OCI-LY3 (cell line): ENCODE measurements around the gene FAF2.

Source experiments
- H2AFZ ChIP-seq: fragments of 200-600, 300-600 bp; shearing (Covaris generic); 2 replicates; pipeline ENCODE4 v1.6.0; 2014; ENCODE audit warnings: antibody characterized with exemption, low read depth, low read length
- H3K27ac ChIP-seq: fragments of 200-600, 300-600 bp; sonication (generic); 2 replicates; pipeline ENCODE4 v1.5.1; 2014; ENCODE audit warnings: mild to moderate bottlenecking, low read length, moderate library complexity, mixed read lengths
- H3K27me3 ChIP-seq: fragments of 200-600, 300-600 bp; sonication (generic); 2 replicates; pipeline ENCODE4 v1.6.1; 2014; ENCODE audit warnings: low read depth, low read length, mixed read lengths
- H3K36me3 ChIP-seq: fragments of 200-600, 300-600 bp; sonication (generic); replicated peaks from 2 replicates; pipeline ENCODE3; 2014; ENCODE audit warnings: low read depth, low read length, mixed read lengths
- H3K4me1 ChIP-seq: fragments of 300-600, 200-600 bp; sonication (generic); 2 replicates; pipeline ENCODE4 v1.6.1; 2014; ENCODE audit warnings: low read length, mixed read lengths
- H3K4me2 ChIP-seq: fragments of 200-600, 300-600 bp; sonication (generic); 2 replicates; pipeline ENCODE4 v1.6.1; 2014; ENCODE audit warnings: low read length, mixed read lengths
- H3K4me3 ChIP-seq: fragments of 300-600, 200-600 bp; sonication (generic); 2 replicates; pipeline ENCODE4 v1.5.1; 2014; ENCODE audit warnings: antibody characterized with exemption, mild to moderate bottlenecking, low read length, moderate library complexity
- H3K79me2 ChIP-seq: fragments of 300-600, 200-600 bp; shearing (Covaris generic); 2 replicates; pipeline ENCODE4 v1.6.1; 2014; ENCODE audit warnings: mild to moderate bottlenecking, low read length, mixed read lengths
- H3K9ac ChIP-seq: fragments of 300-600, 200-600 bp; shearing (Covaris generic); 2 replicates; pipeline ENCODE4 v1.6.0; 2014; ENCODE audit warnings: mild to moderate bottlenecking, low read length, moderate library complexity
- H3K9me3 ChIP-seq: fragments of 200-600, 300-600 bp; shearing (Covaris generic); 2 replicates; pipeline ENCODE4 v1.6.1; 2014; ENCODE audit warnings: low read length, mixed read lengths; ENCODE audit not compliant: insufficient read depth
- H4K20me1 ChIP-seq: fragments of 200-600, 300-600 bp; sonication (generic); 2 replicates; pipeline ENCODE4 v1.6.1; 2016; ENCODE audit warnings: low read length, mixed read lengths; ENCODE audit not compliant: insufficient read depth
- CTCF ChIP-seq: fragments of 200-600, 300-600 bp; sonication (generic); IDR thresholded peaks from 2 replicates; pipeline ENCODE4 v1.5.1; 2014; ENCODE audit warnings: antibody characterized with exemption, low read length, low read depth
- EZH2phosphoT487 ChIP-seq: fragments of 200-600 bp; shearing (Covaris generic); IDR thresholded peaks from 2 replicates; pipeline ENCODE4 v1.6.1; 2018; ENCODE audit warnings: antibody characterized with exemption, mixed run types, low read depth

The FAF2 gene

GRCh38 chr5:176408590-176408989, 39.6 kb upstream of the FAF2 start:
- no peak overlapping the region for H3K4me2 ChIP-seq
- no peaks in the 10 kb centered on the region for H3K27me3 ChIP-seq
- TF ChIP-seq EZH2phosphoT487 (no peak), CTCF (no peak)
- no peak overlapping the region for H3K4me3 ChIP-seq
- peaks cover 5% of the 10 kb centered on the region for H3K36me3 ChIP-seq
- no peak overlapping the region for H3K27ac ChIP-seq
- no peaks in the 10 kb centered on the region for H3K9me3 ChIP-seq
- H3K9ac ChIP-seq, result no peak overlapping the region
- H2AFZ ChIP-seq, result no peak overlapping the region
- peaks cover 7% of the 10 kb centered on the region for H3K4me1 ChIP-seq
- H4K20me1 ChIP-seq, result no peaks in the 10 kb centered on the region
- no peaks in the 10 kb centered on the region for H3K79me2 ChIP-seq

- Histone ChIP-seq H3K4me2 (no peak overlapping the region), H3K9ac (no peak overlapping the region), H3K36me3 (peaks cover 5% of the 10 kb centered on the region), H3K27ac (no peak overlapping the region), H3K79me2 (no peaks in the 10 kb centered on the region), H3K4me3 (no peak overlapping the region), H3K4me1 (peaks cover 7% of the 10 kb centered on the region), H4K20me1 (no peaks in the 10 kb centered on the region), H2AFZ (no peak overlapping the region), H3K27me3 (no peaks in the 10 kb centered on the region), H3K9me3 (no peaks in the 10 kb centered on the region)
- TF ChIP-seq EZH2phosphoT487, result no peak
- no peak for TF ChIP-seq CTCF
These were observed 38.4 kb upstream of the FAF2 start for GRCh38 chr5:176409765-176410164.

GRCh38 chr5:176410486-176411180, 37.6 kb upstream of the FAF2 start:
- no peaks in the 10 kb centered on the region for H3K27me3 ChIP-seq
- H3K4me1 ChIP-seq, result peaks cover 14% of the 10 kb centered on the region
- no peak overlapping the region for H2AFZ ChIP-seq
- no peaks in the 10 kb centered on the region for H4K20me1 ChIP-seq
- H3K9ac ChIP-seq, result no peak overlapping the region
- H3K4me2 ChIP-seq, result no peak overlapping the region
- H3K79me2 ChIP-seq, result peaks cover 2% of the 10 kb centered on the region
- no peaks in the 10 kb centered on the region for H3K9me3 ChIP-seq
- no peak overlapping the region for H3K27ac ChIP-seq
- no peak for TF ChIP-seq EZH2phosphoT487
- TF ChIP-seq CTCF, result no peak
- H3K4me3 ChIP-seq, result no peak overlapping the region
- peaks cover 5% of the 10 kb centered on the region for H3K36me3 ChIP-seq

- Histone ChIP-seq H3K36me3 (peaks cover 3% of the 10 kb centered on the region), H3K4me3 (no peak overlapping the region), H3K9me3 (no peaks in the 10 kb centered on the region), H3K4me1 (peaks cover 15% of the 10 kb centered on the region), H4K20me1 (no peaks in the 10 kb centered on the region), H2AFZ (no peak overlapping the region), H3K9ac (no peak overlapping the region), H3K27me3 (no peaks in the 10 kb centered on the region), H3K27ac (no peak overlapping the region), H3K79me2 (peaks cover 6% of the 10 kb centered on the region), H3K4me2 (no peak overlapping the region)
- TF ChIP-seq CTCF, result no peak
- TF ChIP-seq EZH2phosphoT487, result no peak
These were observed 35.5 kb upstream of the FAF2 start for GRCh38 chr5:176412517-176413254.
